T-cell (primary cell): Measurements from ENCODE around the gene SLAIN2. TPM values are rescaled to one million over a fixed set of nuclear protein-coding genes. Genes with fewer than 3 reads are reported as not detected.

ENCODE experiments used
- ATAC-seq, 4 experiments: fragments of 200-7000 bp in 3 of 4; fragments of 150-1000 bp in 1 of 4; cut with Tn5 transposase; replicated peaks in 1 of 4; 1 replicate in 3 of 4; 2 replicates in 1 of 4; pipeline ENCODE4 v1.10.0; 2021; ENCODE audit warnings: moderate library complexity in 3 of 4, mild to moderate bottlenecking in 2 of 4, moderate number of reproducible peaks in 1 of 4
- CTCF ChIA-PET, 2 donors: fragments of 300-600 bp; sonication (Branson Sonifier 250); formaldehyde crosslinking; loops; one replicate each; lab custom pipeline; 2022; ENCODE audit warnings: antibody characterized with exemption in 2 of 2; lab: Charles Lee
- POLR2A ChIA-PET, 2 donors: fragments of 300-600 bp; sonication (Branson Sonifier 250); formaldehyde crosslinking; loops; one replicate each; lab custom pipeline; 2022; ENCODE audit warnings: antibody characterized with exemption in 2 of 2; lab: Charles Lee
- DNase-seq, 35 experiments: peaks; one replicate each; pipeline versions ENCODE4 v3.0.0 to v3.0.0-alpha.2; 2013 to 2023
- H3K27ac ChIP-seq: one replicate; pipeline ENCODE4 v1.5.1; 2013; ENCODE audit warnings: low read length
- H3K27me3 ChIP-seq, 2 experiments: replicated peaks in 1 of 2; 1 replicate in 1 of 2; 2 replicates in 1 of 2; pipeline versions ENCODE4 v1.6.1 to v1.7.0; 2013; ENCODE audit warnings: low read length in 1 of 2, mixed read lengths in 1 of 2; ENCODE audit not compliant: control insufficient read depth in 2 of 2, insufficient read depth in 2 of 2; ENCODE audit errors: extremely low read depth in 1 of 2
- H3K36me3 ChIP-seq, 2 donors: 1 replicate in 1 of 2; 2 replicates in 1 of 2; pipeline versions ENCODE4 v1.6.1 to v1.7.0; 2013; ENCODE audit warnings: low read length in 1 of 2; ENCODE audit not compliant: control insufficient read depth in 2 of 2, insufficient read depth in 1 of 2; ENCODE audit errors: extremely low read depth in 1 of 2
- H3K4me1 ChIP-seq, 2 experiments: 1 replicate in 1 of 2; 2 replicates in 1 of 2; pipeline versions ENCODE4 v1.6.1 to v1.7.0; 2013; ENCODE audit warnings: low read length in 2 of 2, mixed read lengths in 1 of 2; ENCODE audit not compliant: insufficient read depth in 2 of 2, control insufficient read depth in 1 of 2; ENCODE audit errors: extremely low read depth in 1 of 2
- H3K4me3 ChIP-seq, 2 donors: 1 replicate in 1 of 2; 2 replicates in 1 of 2; pipeline versions ENCODE4 v1.5.1 to v1.7.0; 2013; ENCODE audit warnings: mild to moderate bottlenecking in 2 of 2, low read length in 1 of 2, moderate library complexity in 1 of 2; ENCODE audit not compliant: control insufficient read depth in 1 of 2; ENCODE audit errors: extremely low read depth in 1 of 2
- H3K9me3 ChIP-seq: 2 replicates; pipeline ENCODE4 v1.7.0; 2013
- H3K27ac Mint-ChIP-seq, 2 donors: one replicate each; pipeline ENCODE4 v1.8.0; 2020 to 2021; ENCODE audit warnings: mild to moderate bottlenecking in 2 of 2, mixed read lengths in 2 of 2
- H3K27me3 Mint-ChIP-seq, 2 donors: one replicate each; pipeline ENCODE4 v1.8.0; 2021 to 2022; ENCODE audit warnings: mixed read lengths in 2 of 2
- H3K36me3 Mint-ChIP-seq: one replicate; pipeline ENCODE4 v1.8.0; 2021; ENCODE audit warnings: mixed read lengths
- H3K4me1 Mint-ChIP-seq, 3 donors: one replicate each; pipeline ENCODE4 v1.8.0; 2020 to 2022; ENCODE audit warnings: mixed read lengths in 3 of 3, mild to moderate bottlenecking in 1 of 3
- H3K4me3 Mint-ChIP-seq, 3 donors: one replicate each; pipeline ENCODE4 v1.8.0; 2020 to 2022; ENCODE audit warnings: mild to moderate bottlenecking in 3 of 3, mixed read lengths in 3 of 3, moderate library complexity in 3 of 3
- H3K9me3 Mint-ChIP-seq, 3 donors: one replicate each; pipeline ENCODE4 v1.8.0; 2020 to 2022; ENCODE audit warnings: mixed read lengths in 3 of 3
- WGBS: methylation state at CpG from one replicate; pipeline ENCODE4 v1.1.5; 2013; ENCODE audit warnings: missing lambda C conversion rate; ENCODE audit not compliant: insufficient coverage; 5-methylcytosine and 5-hydroxymethylcytosine counted together
- total RNA-seq, 35 experiments: library from RNA in 6 of 35; stranded (reverse) in 6 of 35; fragments of 120-200 nt in 1 of 35; gene quantifications; one replicate each; pipeline versions ENCODE4 v1.2.1 to v1.2.4 and lab custom pipeline; 2013 to 2026

The SLAIN2 gene
- total RNA-seq, 5 donors from 2014 or later (not counting 1 experiment from before 2014, with no cell fraction given): 61.5 to 75.2 (median 70.5) TPM

DNA sequence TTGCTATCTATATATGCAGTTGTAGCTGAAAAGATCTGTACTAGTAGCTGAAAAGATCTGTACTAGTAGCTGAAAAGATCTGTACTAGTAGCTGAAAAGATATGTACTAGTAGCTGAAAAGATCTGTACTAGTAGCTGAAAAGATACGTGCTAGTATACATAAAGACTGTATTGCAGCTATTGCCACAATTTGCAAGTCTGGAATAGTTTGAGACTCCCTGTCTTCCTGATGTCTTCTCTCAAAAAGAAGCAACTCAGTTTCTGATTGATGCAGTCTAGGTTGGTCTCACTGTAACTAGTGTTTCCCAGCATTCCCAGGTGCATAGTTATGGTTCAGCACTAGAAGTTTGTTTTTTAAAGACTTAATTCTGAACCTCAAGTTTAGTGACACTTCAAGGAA is 15.0 kb downstream of the SLAIN2 start:
- CTCF ChIA-PET: no interaction called here
- H3K27ac Mint-ChIP-seq: no peak overlapping the region
- H3K9me3 Mint-ChIP-seq: peaks cover 0 to 3% (median 0%) of the 10 kb centered on the region in 3 donors
- Histone ChIP-seq H3K27ac (no peak overlapping the region), H3K27me3 (no peaks in the 10 kb centered on the region), H3K9me3 (no peaks in the 10 kb centered on the region), H3K36me3 (peaks cover 0 to 3% of the 10 kb centered on the region in 2 donors), H3K4me3 (no peak overlapping the region), H3K4me1 (peaks cover 0 to 5% of the 10 kb centered on the region in 2 experiments)
- POLR2A ChIA-PET: interaction anchor here in 1 of 2 donors (0.6 kb wide), 1 partner anchor 39 kb away, joined by 3 read pairs; no protein-coding TSS in a partner anchor
- no CpG with 5 or more reads among the region's 1 CpG for WGBS
- H3K4me3 Mint-ChIP-seq: no peak overlapping the region
- H3K27me3 Mint-ChIP-seq: no peaks in the 10 kb centered on the region
- peaks cover 44 to 51% (median 48%) of the 10 kb centered on the region in 3 donors for H3K4me1 Mint-ChIP-seq
- DNase-seq: no peak
- peaks cover 18% of the 10 kb centered on the region for H3K36me3 Mint-ChIP-seq
- no peak for ATAC-seq

- Mint-ChIP-seq H3K36me3 (peaks cover 8% of the 10 kb centered on the region), H3K27ac (no peak overlapping the region), H3K9me3 (no peaks in the 10 kb centered on the region), H3K27me3 (no peaks in the 10 kb centered on the region), H3K4me1 (peaks cover 25 to 29% (median 27%) of the 10 kb centered on the region in 3 donors), H3K4me3 (no peak overlapping the region)
- H3K9me3 ChIP-seq: no peaks in the 10 kb centered on the region
- H3K27me3 ChIP-seq: no peaks in the 10 kb centered on the region
- WGBS: no CpG with 5 or more reads among the region's 4 CpGs
- POLR2A ChIA-PET: no interaction called here
- H3K4me3 ChIP-seq: no peak overlapping the region
- DNase-seq (no peak), ATAC-seq (no peak)
- CTCF ChIA-PET: no interaction called here
- H3K4me1 ChIP-seq: peaks cover 0 to 1% of the 10 kb centered on the region in 2 experiments
- H3K36me3 ChIP-seq: no peaks in the 10 kb centered on the region
- H3K27ac ChIP-seq: no peak overlapping the region
Measured at GRCh38 chr4:48360285-48361011, 19.1 kb downstream of the SLAIN2 start.

DNA sequence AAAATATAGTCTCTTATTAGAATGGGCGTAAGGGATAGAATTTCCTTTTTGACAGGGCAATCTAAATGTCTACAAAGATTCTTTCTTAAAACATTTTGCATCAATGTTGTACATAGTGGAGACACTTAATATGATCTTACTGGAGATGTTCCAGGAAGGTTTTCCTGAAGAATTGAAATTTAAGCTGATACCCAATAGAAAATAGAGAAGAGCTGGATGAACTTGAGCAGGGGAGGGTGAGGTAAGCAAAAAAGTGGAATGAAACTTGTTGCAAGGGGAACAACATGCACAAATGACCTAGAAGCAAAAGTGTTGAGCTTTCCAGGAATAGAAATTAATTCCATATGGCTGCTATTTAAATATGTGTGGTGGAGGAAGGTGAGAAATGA is 19.7 kb downstream of the SLAIN2 start:
- H3K4me3 Mint-ChIP-seq: no peak overlapping the region
- Histone ChIP-seq H3K4me1 (peaks cover 0 to 3% of the 10 kb centered on the region in 2 experiments), H3K4me3 (no peak overlapping the region), H3K9me3 (no peaks in the 10 kb centered on the region), H3K36me3 (no peaks in the 10 kb centered on the region), H3K27me3 (no peaks in the 10 kb centered on the region), H3K27ac (no peak overlapping the region)
- POLR2A ChIA-PET: no interaction called here
- ATAC-seq: no peak
- H3K27me3 Mint-ChIP-seq: no peaks in the 10 kb centered on the region
- CTCF ChIA-PET: interaction anchor here (0.7 to 0.8 kb wide), 2 partner anchors 14 to 19 kb away, joined by 3 to 4 read pairs; no protein-coding TSS in a partner anchor
- no CpG with 5 or more reads among the region's 1 CpG for WGBS
- H3K27ac Mint-ChIP-seq: peak overlapping the region in 1 of 2 donors; percentile 37
- H3K36me3 Mint-ChIP-seq: peaks cover 11% of the 10 kb centered on the region
- DNase-seq: no peak
- peaks cover 30 to 34% (median 30%) of the 10 kb centered on the region in 3 donors for H3K4me1 Mint-ChIP-seq
- no peaks in the 10 kb centered on the region for H3K9me3 Mint-ChIP-seq

DNA sequence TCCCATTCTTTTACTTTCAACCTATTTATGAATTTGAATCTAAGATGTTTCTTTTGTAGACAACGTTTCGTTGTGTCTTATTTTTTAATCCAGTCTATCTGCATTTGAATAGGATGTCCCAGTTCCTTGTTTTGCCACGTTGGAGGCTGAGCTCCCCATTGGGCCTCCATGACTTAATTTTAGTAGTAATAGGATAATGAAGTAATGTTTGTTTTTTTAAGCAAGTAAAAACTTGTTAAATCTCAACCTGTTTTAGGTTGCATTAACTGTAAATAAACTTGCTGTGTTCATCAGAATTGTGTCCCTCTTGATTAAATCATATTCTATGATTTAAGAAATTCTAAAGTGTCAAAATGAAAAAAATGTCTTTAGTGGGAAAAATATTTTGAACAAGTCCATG is 25.3 kb downstream of the SLAIN2 start:
- H3K4me1 Mint-ChIP-seq: peaks cover 53 to 64% (median 58%) of the 10 kb centered on the region in 3 donors
- no peaks in the 10 kb centered on the region for H3K27me3 Mint-ChIP-seq
- peaks cover 3% of the 10 kb centered on the region in 2 experiments for H3K4me1 ChIP-seq
- H3K9me3 ChIP-seq: no peaks in the 10 kb centered on the region
- peaks cover 8% of the 10 kb centered on the region for H3K36me3 Mint-ChIP-seq
- DNase-seq (no peak), ATAC-seq (no peak)
- POLR2A ChIA-PET: no interaction called here
- no peak overlapping the region for H3K4me3 Mint-ChIP-seq
- WGBS: 75% methylated on average over 1 of the region's 3 CpGs
- H3K27ac Mint-ChIP-seq: no peak overlapping the region
- CTCF ChIA-PET: no interaction called here
- no peak overlapping the region for H3K27ac ChIP-seq
- H3K4me3 ChIP-seq: no peak overlapping the region
- no peaks in the 10 kb centered on the region for H3K9me3 Mint-ChIP-seq
- H3K27me3 ChIP-seq: no peaks in the 10 kb centered on the region
- no peaks in the 10 kb centered on the region for H3K36me3 ChIP-seq

DNA sequence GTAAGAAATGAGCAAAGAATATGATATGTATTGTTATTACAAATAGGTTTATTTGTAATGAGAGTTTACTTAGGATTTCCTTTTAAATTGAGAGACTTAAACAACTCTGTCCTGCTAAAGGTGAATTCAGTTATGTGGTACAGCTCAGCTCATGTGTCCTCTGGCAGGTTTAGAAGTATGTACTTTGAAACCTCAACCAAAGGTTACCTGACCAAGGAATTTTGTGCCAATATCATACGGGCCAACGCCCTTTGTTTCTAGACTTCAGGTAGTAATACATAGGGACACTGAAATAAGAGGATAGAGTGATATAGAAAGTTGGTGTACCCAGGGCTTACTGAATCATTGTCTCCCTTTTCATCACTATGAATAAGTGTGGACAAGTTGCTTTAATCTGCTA is 25.7 kb downstream of the SLAIN2 start:
- peaks cover 51 to 60% (median 56%) of the 10 kb centered on the region in 3 donors for H3K4me1 Mint-ChIP-seq
- peaks cover 8% of the 10 kb centered on the region for H3K36me3 Mint-ChIP-seq
- H3K27me3 ChIP-seq: no peaks in the 10 kb centered on the region
- H3K9me3 Mint-ChIP-seq: no peaks in the 10 kb centered on the region
- ChIA-PET POLR2A (no interaction called here), CTCF (no interaction called here)
- no peak overlapping the region for H3K4me3 Mint-ChIP-seq
- DNase-seq (no peak), ATAC-seq (no peak)
- no peaks in the 10 kb centered on the region for H3K9me3 ChIP-seq
- H3K36me3 ChIP-seq: no peaks in the 10 kb centered on the region
- H3K4me3 ChIP-seq: no peak overlapping the region
- H3K4me1 ChIP-seq: peaks cover 3% of the 10 kb centered on the region in 2 experiments
- WGBS: no CpG with 5 or more reads among the region's 2 CpGs
- no peaks in the 10 kb centered on the region for H3K27me3 Mint-ChIP-seq
- no peak overlapping the region for H3K27ac ChIP-seq
- H3K27ac Mint-ChIP-seq: no peak overlapping the region

DNA sequence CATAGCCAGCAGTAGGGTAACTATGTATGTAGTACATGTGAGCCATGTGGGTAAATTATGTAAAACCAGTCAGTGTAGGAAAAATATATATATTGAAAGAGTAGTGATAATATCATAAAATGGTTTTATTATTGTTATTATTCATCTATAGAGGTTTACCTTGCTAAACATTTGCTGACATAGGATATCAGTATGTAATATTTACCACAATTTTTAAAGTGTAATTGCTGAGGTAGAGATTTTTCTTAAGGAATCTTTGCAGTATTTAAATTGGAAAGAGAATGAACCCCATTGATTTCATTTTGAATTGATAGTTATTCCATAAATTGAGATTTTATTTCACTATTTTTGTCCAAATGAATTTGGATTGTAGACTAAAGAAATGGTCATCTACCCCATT is 27.1 kb downstream of the SLAIN2 start:
- CTCF ChIA-PET: interaction anchor here in 1 of 2 donors (1.2 kb wide), 1 partner anchor 25 kb away, joined by 4 read pairs; no protein-coding TSS in a partner anchor

More for the DNA sequence above, 27.1 kb downstream of the SLAIN2 start:
- POLR2A ChIA-PET: no interaction called here
- H3K36me3 Mint-ChIP-seq: peaks cover 11% of the 10 kb centered on the region
- Histone ChIP-seq H3K27ac (no peak overlapping the region), H3K4me1 (peaks cover 3% of the 10 kb centered on the region in 2 experiments), H3K4me3 (no peak overlapping the region), H3K9me3 (no peaks in the 10 kb centered on the region), H3K36me3 (no peaks in the 10 kb centered on the region), H3K27me3 (no peaks in the 10 kb centered on the region)
- no peak for ATAC-seq
- no peak for DNase-seq
- H3K4me1 Mint-ChIP-seq: peaks cover 53 to 63% (median 54%) of the 10 kb centered on the region in 3 donors
- no peaks in the 10 kb centered on the region for H3K27me3 Mint-ChIP-seq
- H3K4me3 Mint-ChIP-seq: no peak overlapping the region
- no peaks in the 10 kb centered on the region for H3K9me3 Mint-ChIP-seq
- H3K27ac Mint-ChIP-seq: no peak overlapping the region
